GM12878 (cell line): ENCODE data around the gene CCNB1IP1.

Experiments
- BHLHE40 ChIP-seq, 2 experiments: fragments of 450-650 bp in 1 of 2; IDR thresholded peaks; 2 replicates each; pipeline ENCODE4 v1.6.1; 2011 to 2017; ENCODE audit warnings: low read depth in 2 of 2, borderline replicate concordance in 1 of 2, improper control_type of control experiment in 1 of 2, low read length in 1 of 2, mild to moderate bottlenecking in 1 of 2
- CHD1 ChIP-seq: IDR thresholded peaks from 2 replicates; pipeline ENCODE4 v1.6.1; 2012; ENCODE audit warnings: low read depth, low read length, improper control_type of control experiment
- CREB1 ChIP-seq: IDR thresholded peaks from 2 replicates; pipeline ENCODE4 v1.6.1; 2012; ENCODE audit warnings: low read depth, mild to moderate bottlenecking, inconsistent platforms
- CTCF ChIP-seq, 3 experiments: IDR thresholded peaks in 2 of 3; conservative IDR thresholded peaks in 1 of 3; 2 replicates each; pipeline ENCODE4 v1.5.1; 2011; ENCODE audit warnings: low read depth in 3 of 3, low read length in 3 of 3, mild to moderate bottlenecking in 3 of 3, control low read depth in 2 of 3, moderate library complexity in 2 of 3, inconsistent platforms in 1 of 3, mixed read lengths in 1 of 3; ENCODE audit not compliant: control insufficient read depth in 2 of 3, insufficient read depth in 1 of 3; ENCODE audit errors: extremely low read depth in 1 of 3
- POLR2A ChIP-seq: IDR thresholded peaks from 2 replicates; pipeline ENCODE4 v1.6.1; 2011; ENCODE audit warnings: low read depth, mild to moderate bottlenecking, low read length
- POLR2AphosphoS2 ChIP-seq: IDR thresholded peaks from 2 replicates; pipeline ENCODE4 v1.6.1; 2011; ENCODE audit warnings: low read depth, mild to moderate bottlenecking, low read length, improper control_type of control experiment, moderate library complexity
- RAD21 ChIP-seq: IDR thresholded peaks from 2 replicates; pipeline ENCODE4 v1.6.1; 2011; ENCODE audit warnings: mild to moderate bottlenecking, low read depth, low read length, moderate library complexity; ENCODE audit not compliant: insufficient read depth
- TAF1 ChIP-seq: IDR thresholded peaks from 2 replicates; pipeline ENCODE4 v1.6.1; 2011; ENCODE audit warnings: mild to moderate bottlenecking, low read depth, low read length, borderline replicate concordance
- TCF3 ChIP-seq: IDR thresholded peaks from 2 replicates; pipeline ENCODE4 v1.6.1; 2012; ENCODE audit warnings: low read depth, mild to moderate bottlenecking, low read length, borderline replicate concordance; ENCODE audit not compliant: insufficient read depth
- USF1 ChIP-seq: IDR thresholded peaks from 2 replicates; pipeline ENCODE4 v1.6.1; 2011; ENCODE audit warnings: borderline replicate concordance, low read depth, mild to moderate bottlenecking, moderate library complexity, mixed read lengths, low read length; ENCODE audit not compliant: insufficient read depth; ENCODE audit errors: extremely low read length
- ZNF274 ChIP-seq: IDR thresholded peaks from one replicate; pipeline ENCODE4 v1.8.0; 2011; ENCODE audit not compliant: insufficient read length, insufficient read depth

- TF ChIP-seq POLR2A = no peak
- no peak for TF ChIP-seq POLR2AphosphoS2
- TF ChIP-seq TAF1 = no peak
- no peak for TF ChIP-seq CTCF (IDR thresholded peaks at IDR 0.05 in 2 of 3, conservative IDR thresholded peaks at IDR 0.05 in 1 of 3; ENCODE audit: control insufficient read depth in 2 of 3, extremely low read depth in 1 of 3, insufficient read depth in 1 of 3, low read depth in 3 of 3, low read length in 3 of 3)
- TF ChIP-seq USF1 = no peak
- TF ChIP-seq TCF3 = no peak
- TF ChIP-seq CREB1 = no peak
- no peak for TF ChIP-seq RAD21
- TF ChIP-seq CHD1 = no peak
- no peak for TF ChIP-seq ZNF274
- TF ChIP-seq BHLHE40 (IDR thresholded peaks at IDR 0.05; ENCODE audit: borderline replicate concordance in 1 of 2, low read depth in 2 of 2, low read length in 1 of 2) = no peak
Measured at GRCh38 chr14:20277409-20277808, 55.7 kb downstream of the CCNB1IP1 start.
